ENCODE results near the gene LDLRAD4.

LDLRAD4 gene

DNA sequence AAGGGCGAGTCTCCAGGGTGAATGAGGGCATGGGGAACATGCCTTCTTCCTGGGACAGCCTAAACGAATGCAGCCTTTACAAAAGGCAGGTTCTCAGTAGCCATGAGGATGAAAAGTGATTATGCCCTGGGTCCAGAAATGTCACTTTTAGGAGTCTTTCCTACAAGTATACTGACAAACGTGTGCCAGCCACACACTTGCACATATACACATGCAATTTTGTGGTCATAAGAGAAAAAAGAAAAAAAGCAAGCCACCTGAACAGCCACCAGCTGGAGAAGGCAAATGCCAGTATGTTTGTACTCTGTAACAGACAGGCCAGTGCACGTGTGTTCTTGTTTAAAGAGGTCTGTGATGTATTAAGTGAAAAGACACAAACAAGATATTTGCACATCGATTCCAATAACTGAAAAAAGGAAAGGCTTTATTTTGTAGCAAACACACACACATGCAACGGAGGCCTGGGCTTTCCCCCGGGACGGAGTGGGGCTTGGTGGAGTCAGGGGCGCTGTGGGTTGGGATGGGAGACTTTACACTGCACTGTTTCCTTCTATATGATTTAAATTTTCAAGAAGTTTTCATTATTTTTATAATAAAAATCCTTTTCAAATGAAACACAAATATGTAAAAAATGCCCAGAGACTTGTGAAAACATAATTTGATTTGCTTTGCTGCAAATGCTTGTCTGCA, 399.4 kb downstream of the LDLRAD4 start:
- no peaks in the 10 kb centered on the region for H3K27me3 ChIP-seq
- DNase-seq = no peak
- no peaks in the 10 kb centered on the region for H3K9me3 ChIP-seq
- peaks cover 0 to 22% (median 6%) of the 10 kb centered on the region in 3 donors for H3K36me3 ChIP-seq
- H3K4me3 ChIP-seq = no peak overlapping the region
- intact Hi-C loops (cut with DNase I; ENCODE audit: low total_unique reads) = no loop called here
- TF ChIP-seq, protein P1, sequence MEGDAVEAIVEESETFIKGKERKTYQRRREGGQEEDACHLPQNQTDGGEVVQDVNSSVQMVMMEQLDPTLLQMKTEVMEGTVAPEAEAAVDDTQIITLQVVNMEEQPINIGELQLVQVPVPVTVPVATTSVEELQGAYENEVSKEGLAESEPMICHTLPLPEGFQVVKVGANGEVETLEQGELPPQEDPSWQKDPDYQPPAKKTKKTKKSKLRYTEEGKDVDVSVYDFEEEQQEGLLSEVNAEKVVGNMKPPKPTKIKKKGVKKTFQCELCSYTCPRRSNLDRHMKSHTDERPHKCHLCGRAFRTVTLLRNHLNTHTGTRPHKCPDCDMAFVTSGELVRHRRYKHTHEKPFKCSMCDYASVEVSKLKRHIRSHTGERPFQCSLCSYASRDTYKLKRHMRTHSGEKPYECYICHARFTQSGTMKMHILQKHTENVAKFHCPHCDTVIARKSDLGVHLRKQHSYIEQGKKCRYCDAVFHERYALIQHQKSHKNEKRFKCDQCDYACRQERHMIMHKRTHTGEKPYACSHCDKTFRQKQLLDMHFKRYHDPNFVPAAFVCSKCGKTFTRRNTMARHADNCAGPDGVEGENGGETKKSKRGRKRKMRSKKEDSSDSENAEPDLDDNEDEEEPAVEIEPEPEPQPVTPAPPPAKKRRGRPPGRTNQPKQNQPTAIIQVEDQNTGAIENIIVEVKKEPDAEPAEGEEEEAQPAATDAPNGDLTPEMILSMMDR (IDR thresholded peaks at IDR 0.05) = no peak
- H3K27ac ChIP-seq = no peak overlapping the region
- peaks cover 0 to 17% (median 9%) of the 10 kb centered on the region in 4 donors for H3K4me1 ChIP-seq

DNA sequence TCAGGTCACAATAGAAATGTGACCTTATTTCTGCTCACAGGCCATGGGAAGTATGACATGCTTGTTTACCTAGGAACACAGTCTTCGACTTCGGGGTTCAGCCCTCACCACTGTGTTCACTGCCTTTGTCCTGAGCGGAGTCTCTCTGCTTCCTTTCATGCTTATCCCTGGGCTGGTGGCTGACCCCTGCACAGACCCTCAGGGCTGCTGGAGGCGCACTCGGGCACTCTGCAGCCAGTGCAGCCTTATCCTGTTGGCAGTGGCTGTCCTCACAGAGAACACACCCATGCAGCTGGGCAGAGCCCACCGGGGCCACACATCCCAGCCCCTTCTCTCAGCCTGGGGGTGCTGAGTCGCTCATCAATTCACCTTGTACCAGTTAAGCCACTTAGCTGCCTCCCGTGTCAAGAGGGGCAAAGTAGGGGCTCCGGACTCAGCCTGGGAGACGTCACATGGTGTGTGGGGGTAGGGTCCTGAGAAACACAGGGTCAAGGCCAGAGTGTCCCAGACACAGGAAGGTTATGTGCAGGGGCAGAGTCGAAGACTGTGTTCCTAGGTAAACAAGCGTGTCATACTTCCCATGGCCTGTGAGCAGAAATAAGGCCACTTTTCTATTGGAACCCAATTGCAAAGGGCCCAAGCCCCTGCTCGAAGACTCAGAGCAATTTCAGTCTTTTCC, 400.3 kb downstream of the LDLRAD4 start:
- TF ChIP-seq, protein P1 (IDR thresholded peaks at IDR 0.05) = no peak
- H3K4me1 ChIP-seq = peaks cover 0 to 16% (median 9%) of the 10 kb centered on the region in 4 donors
- H3K36me3 ChIP-seq = peaks cover 0 to 31% (median 7%) of the 10 kb centered on the region in 3 donors
- H3K9me3 ChIP-seq = no peaks in the 10 kb centered on the region
- no peak overlapping the region for H3K4me3 ChIP-seq
- intact Hi-C loops (cut with DNase I; ENCODE audit: low total_unique reads) = no loop called here
- no peak for DNase-seq
- H3K27ac ChIP-seq = no peak overlapping the region
- no peaks in the 10 kb centered on the region for H3K27me3 ChIP-seq

DNA sequence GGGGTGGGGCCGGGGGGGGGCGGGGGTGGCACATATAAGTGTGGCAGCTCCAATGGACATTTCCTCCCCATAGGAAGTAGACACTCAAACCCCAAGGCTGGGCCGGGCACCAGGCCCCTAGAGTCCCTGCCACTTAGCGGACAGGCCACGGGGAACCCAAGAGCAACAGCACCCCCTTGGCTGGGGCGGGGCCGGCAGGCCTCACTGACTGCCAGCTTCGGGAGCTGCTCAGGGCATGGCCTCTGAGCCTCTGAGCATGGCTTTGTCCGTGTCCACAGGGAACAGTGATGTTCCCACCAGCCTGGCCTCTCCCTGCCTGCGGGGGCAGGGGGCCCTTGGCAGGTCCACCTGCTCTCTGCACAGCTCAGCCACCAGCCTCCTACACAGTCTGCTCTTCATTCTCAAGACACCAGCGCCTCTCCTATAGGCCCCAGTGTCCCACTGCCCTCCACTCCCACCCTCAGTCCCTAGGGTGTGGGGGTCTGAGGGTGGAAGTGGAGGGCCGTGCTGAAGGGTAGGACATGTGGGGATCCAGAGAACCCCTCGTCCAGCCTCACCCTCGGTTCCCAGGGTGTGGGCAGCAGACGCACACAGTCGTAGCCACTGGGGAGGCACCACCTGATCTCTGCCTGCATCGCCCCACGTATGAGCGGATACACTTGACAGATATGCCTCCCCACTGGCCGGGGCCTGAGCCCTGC, 401.1 kb downstream of the LDLRAD4 start:
- Histone ChIP-seq H3K4me1 (peaks cover 0 to 8% (median 6%) of the 10 kb centered on the region in 4 donors), H3K9me3 (no peaks in the 10 kb centered on the region), H3K27ac (no peak overlapping the region), H3K4me3 (no peak overlapping the region), H3K27me3 (no peaks in the 10 kb centered on the region), H3K36me3 (peaks cover 0 to 39% (median 7%) of the 10 kb centered on the region in 3 donors)
- DNase-seq = no peak
- TF ChIP-seq, protein P1 (IDR thresholded peaks at IDR 0.05) = no peak
- intact Hi-C loops (cut with DNase I; ENCODE audit: low total_unique reads) = loop anchor here (10.0 kb wide), 1 partner anchor 45 kb away; no protein-coding TSS in a partner anchor

DNA sequence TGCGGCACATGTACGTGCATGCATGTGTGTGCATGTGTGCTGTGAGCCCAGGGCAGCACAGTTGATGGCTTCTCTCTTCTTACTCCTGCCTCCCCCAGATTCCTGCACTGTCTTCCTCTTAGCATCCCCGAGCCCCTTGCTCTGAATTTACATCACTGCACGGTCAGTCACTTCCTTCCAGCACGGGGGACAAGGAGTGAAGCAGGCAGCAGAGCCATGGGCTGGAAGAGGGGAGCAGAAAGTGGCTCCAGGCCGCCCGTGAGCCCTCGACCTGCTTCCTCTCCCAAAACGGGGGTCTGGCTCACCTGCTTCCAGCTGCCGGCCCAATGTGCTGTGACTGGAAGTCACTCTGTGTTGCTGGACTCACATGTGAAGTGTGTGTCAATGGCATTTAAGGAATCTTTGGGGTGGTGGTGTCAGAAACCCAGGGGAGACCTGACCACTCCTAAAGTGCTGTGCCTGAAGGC, 401.7 kb downstream of the LDLRAD4 start:
- H3K36me3 ChIP-seq = peaks cover 0 to 43% (median 7%) of the 10 kb centered on the region in 3 donors
- no peaks in the 10 kb centered on the region for H3K27me3 ChIP-seq
- no peak overlapping the region for H3K27ac ChIP-seq
- H3K4me1 ChIP-seq = peaks cover 0 to 3% (median 1%) of the 10 kb centered on the region in 4 donors
- DNase-seq = no peak
- intact Hi-C loops (cut with DNase I; ENCODE audit: low total_unique reads) = loop anchor here (10.0 kb wide), 1 partner anchor 45 kb away; no protein-coding TSS in a partner anchor
- no peaks in the 10 kb centered on the region for H3K9me3 ChIP-seq
- TF ChIP-seq, protein P1 (IDR thresholded peaks at IDR 0.05) = no peak
- H3K4me3 ChIP-seq = no peak overlapping the region

DNA sequence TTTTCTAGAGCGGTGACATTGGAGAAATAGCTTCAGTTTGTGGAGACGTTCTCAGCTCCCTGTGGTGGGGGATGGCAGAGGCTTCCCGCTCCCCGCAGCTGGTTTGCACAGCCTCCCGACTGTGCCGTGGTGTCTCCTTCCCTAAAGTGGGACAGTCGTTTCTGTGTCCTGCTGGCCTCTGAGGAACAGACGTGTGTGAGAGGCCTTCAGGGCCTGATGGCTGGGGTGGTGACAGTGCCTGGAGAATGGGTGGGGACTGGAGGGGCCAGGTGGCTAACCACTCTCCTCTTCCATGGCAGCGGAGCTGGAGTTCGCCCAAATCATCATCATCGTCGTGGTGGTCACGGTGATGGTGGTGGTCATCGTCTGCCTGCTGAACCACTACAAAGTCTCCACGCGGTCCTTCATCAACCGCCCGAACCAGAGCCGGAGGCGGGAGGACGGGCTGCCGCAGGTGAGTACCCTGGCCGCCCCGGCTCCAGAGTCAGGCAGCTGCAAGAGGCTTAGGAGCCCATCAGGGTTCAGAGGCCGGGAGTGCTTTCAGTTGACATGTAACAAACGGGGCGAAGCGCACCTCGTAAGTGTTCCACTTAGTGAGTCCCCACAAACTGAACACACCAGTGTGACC, 402.4 kb downstream of the LDLRAD4 start:
- H3K36me3 ChIP-seq = peaks cover 0 to 43% (median 7%) of the 10 kb centered on the region in 3 donors
- intact Hi-C loops (cut with DNase I; ENCODE audit: low total_unique reads) = loop anchor here (10.0 kb wide), 1 partner anchor 46 kb away; no protein-coding TSS in a partner anchor
- H3K27ac ChIP-seq = no peak overlapping the region
- no peaks in the 10 kb centered on the region for H3K27me3 ChIP-seq
- no peak overlapping the region for H3K4me3 ChIP-seq
- no peaks in the 10 kb centered on the region for H3K9me3 ChIP-seq
- peaks cover 0 to 3% (median 0%) of the 10 kb centered on the region in 4 donors for H3K4me1 ChIP-seq
- DNase-seq = no peak
- TF ChIP-seq, protein P1 (IDR thresholded peaks at IDR 0.05) = no peak

All from tibial artery (tissue), 4 donors.